K562 (cell line): ENCODE measurements around the gene RAD50.

Source experiments
- BRF2 ChIP-seq: IDR thresholded peaks from 3 replicates; pipeline ENCODE4 v1.6.1; 2011; ENCODE audit warnings: borderline replicate concordance, mild to moderate bottlenecking; ENCODE audit not compliant: insufficient read length, insufficient read depth
- NFYB ChIP-seq: IDR thresholded peaks from 2 replicates; pipeline ENCODE4 v1.6.1; 2011; ENCODE audit warnings: mild to moderate bottlenecking, moderate library complexity; ENCODE audit not compliant: insufficient read length; ENCODE audit errors: extremely low read depth
- RFX5 ChIP-seq: IDR thresholded peaks from 2 replicates; pipeline ENCODE4 v1.6.1; 2011; ENCODE audit warnings: low read depth, mild to moderate bottlenecking, improper control_type of control experiment, low read length
- ZC3H8 ChIP-seq: fragments of 450-650 bp; IDR thresholded peaks from 2 replicates; pipeline ENCODE4 v1.6.1; 2017
- TF ChIP-seq, protein P1 (sequence below), 3 experiments: IDR thresholded peaks in 2 of 3; conservative IDR thresholded peaks in 1 of 3; 2 replicates each; pipeline ENCODE4 v1.5.1; 2011 to 2012; ENCODE audit warnings: low read length in 3 of 3, mild to moderate bottlenecking in 3 of 3, control low read depth in 2 of 3, improper control_type of control experiment in 1 of 3, inconsistent platforms in 1 of 3, low read depth in 1 of 3, mixed read lengths in 1 of 3, moderate library complexity in 1 of 3; ENCODE audit not compliant: insufficient read depth in 2 of 3
- TF ChIP-seq, protein P2 (sequence below): fragments of 450-650 bp; IDR thresholded peaks from 2 replicates; pipeline ENCODE4 v1.6.1; 2016; ENCODE audit warnings: low read depth

DNA sequence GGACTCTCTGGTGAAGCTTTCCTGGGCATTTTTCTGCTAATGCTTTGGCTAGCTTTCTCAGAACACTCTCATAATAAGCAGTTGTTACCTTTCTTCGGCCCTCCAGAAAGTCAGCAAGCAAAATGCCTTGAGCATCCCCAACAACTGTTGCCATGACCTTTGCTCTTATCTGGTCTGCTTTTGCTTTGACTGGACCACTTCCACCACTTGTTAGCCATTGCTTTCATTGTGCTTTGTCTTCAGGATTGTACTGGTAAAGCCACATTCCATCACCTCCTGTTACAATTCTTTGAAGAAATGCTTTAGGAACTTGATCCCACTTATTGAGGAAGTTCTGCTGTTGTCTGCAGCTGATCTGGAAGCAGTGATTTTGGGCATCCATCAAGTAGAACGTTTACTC lies 35.7 kb downstream of the RAD50 start:
- TF ChIP-seq, protein P1, sequence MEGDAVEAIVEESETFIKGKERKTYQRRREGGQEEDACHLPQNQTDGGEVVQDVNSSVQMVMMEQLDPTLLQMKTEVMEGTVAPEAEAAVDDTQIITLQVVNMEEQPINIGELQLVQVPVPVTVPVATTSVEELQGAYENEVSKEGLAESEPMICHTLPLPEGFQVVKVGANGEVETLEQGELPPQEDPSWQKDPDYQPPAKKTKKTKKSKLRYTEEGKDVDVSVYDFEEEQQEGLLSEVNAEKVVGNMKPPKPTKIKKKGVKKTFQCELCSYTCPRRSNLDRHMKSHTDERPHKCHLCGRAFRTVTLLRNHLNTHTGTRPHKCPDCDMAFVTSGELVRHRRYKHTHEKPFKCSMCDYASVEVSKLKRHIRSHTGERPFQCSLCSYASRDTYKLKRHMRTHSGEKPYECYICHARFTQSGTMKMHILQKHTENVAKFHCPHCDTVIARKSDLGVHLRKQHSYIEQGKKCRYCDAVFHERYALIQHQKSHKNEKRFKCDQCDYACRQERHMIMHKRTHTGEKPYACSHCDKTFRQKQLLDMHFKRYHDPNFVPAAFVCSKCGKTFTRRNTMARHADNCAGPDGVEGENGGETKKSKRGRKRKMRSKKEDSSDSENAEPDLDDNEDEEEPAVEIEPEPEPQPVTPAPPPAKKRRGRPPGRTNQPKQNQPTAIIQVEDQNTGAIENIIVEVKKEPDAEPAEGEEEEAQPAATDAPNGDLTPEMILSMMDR (IDR thresholded peaks at IDR 0.05 in 2 of 3, conservative IDR thresholded peaks at IDR 0.05 in 1 of 3; ENCODE audit: insufficient read depth in 2 of 3, low read depth in 1 of 3, low read length in 3 of 3), result no peak
- TF ChIP-seq BRF2 (no peak), NFYB (no peak), RFX5 (no peak), ZC3H8 (no peak)
- TF ChIP-seq, protein P2, sequence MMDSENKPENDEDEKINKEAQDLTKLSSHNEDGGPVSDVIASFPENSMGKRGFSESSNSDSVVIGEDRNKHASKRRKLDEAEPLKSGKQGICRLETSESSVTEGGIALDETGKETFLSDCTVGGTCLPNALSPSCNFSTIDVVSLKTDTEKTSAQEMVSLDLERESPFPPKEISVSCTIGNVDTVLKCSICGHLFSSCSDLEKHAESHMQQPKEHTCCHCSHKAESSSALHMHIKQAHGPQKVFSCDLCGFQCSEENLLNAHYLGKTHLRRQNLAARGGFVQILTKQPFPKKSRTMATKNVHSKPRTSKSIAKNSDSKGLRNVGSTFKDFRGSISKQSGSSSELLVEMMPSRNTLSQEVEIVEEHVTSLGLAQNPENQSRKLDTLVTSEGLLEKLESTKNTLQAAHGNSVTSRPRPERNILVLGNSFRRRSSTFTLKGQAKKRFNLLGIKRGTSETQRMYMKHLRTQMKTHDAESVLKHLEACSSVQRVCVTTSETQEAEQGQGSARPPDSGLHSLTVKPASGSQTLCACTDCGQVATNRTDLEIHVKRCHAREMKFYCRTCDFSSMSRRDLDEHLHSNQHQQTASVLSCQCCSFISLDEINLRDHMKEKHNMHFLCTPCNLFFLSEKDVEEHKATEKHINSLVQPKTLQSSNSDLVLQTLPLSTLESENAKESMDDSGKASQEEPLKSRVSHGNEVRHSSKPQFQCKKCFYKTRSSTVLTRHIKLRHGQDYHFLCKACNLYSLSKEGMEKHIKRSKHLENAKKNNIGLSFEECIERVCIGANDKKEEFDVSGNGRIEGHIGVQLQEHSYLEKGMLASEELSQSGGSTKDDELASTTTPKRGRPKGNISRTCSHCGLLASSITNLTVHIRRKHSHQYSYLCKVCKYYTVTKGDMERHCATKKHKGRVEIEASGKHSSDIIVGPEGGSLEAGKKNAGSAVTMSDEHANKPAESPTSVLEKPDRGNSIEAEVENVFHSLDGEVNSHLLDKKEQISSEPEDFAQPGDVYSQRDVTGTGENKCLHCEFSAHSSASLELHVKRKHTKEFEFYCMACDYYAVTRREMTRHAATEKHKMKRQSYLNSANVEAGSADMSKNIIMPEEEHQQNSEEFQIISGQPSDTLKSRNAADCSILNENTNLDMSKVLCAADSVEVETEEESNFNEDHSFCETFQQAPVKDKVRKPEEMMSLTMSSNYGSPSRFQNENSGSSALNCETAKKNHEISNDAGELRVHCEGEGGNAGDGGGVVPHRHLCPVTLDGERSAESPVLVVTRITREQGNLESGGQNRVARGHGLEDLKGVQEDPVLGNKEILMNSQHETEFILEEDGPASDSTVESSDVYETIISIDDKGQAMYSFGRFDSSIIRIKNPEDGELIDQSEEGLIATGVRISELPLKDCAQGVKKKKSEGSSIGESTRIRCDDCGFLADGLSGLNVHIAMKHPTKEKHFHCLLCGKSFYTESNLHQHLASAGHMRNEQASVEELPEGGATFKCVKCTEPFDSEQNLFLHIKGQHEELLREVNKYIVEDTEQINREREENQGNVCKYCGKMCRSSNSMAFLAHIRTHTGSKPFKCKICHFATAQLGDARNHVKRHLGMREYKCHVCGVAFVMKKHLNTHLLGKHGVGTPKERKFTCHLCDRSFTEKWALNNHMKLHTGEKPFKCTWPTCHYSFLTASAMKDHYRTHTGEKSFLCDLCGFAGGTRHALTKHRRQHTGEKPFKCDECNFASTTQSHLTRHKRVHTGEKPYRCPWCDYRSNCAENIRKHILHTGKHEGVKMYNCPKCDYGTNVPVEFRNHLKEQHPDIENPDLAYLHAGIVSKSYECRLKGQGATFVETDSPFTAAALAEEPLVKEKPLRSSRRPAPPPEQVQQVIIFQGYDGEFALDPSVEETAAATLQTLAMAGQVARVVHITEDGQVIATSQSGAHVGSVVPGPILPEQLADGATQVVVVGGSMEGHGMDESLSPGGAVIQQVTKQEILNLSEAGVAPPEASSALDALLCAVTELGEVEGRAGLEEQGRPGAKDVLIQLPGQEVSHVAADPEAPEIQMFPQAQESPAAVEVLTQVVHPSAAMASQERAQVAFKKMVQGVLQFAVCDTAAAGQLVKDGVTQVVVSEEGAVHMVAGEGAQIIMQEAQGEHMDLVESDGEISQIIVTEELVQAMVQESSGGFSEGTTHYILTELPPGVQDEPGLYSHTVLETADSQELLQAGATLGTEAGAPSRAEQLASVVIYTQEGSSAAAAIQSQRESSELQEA, result no peak
